HL-60 (cell line): ENCODE results near the gene SLC25A44.

Experiments
- CTCF ChIP-seq: IDR thresholded peaks from one replicate; pipeline ENCODE4 v1.5.1; 2011; ENCODE audit warnings: low read length, control low read depth, inconsistent platforms; ENCODE audit not compliant: insufficient read depth
- REST ChIP-seq: IDR thresholded peaks from 2 replicates; pipeline ENCODE4 v1.6.1; 2012; ENCODE audit warnings: low read depth; ENCODE audit not compliant: insufficient replicate concordance

GRCh38 chr1:156151093-156151688 is 42.7 kb upstream of the SLC25A44 start:
- no peak for TF ChIP-seq CTCF
- no peak for TF ChIP-seq REST
